Stimulated activated CD4-positive, alpha-beta T cell treated with anti-CD3 and anti-CD28 coated beads, Interleukin-1b, Interleukin-23, amount 100 ng/mL, for 1 hour (primary cell): ENCODE results near the gene OR2T33.
"Not testable (repeated sequence)": the region's sequence is repeated elsewhere in the genome, so short reads cannot be mapped to it uniquely, and the experiment has no call there.

Source experiments
- DNase-seq, 2 donors: peaks; one replicate each; pipeline ENCODE4 v3.0.0-alpha.2; 2020; ENCODE audit warnings: low read depth in 2 of 2

OR2T33 gene, protein sequence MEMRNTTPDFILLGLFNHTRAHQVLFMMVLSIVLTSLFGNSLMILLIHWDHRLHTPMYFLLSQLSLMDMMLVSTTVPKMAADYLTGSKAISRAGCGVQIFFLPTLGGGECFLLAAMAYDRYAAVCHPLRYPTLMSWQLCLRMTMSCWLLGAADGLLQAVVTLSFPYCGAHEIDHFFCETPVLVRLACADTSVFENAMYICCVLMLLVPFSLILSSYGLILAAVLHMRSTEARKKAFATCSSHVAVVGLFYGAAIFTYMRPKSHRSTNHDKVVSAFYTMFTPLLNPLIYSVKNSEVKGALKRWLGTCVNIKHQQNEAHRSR

DNA sequence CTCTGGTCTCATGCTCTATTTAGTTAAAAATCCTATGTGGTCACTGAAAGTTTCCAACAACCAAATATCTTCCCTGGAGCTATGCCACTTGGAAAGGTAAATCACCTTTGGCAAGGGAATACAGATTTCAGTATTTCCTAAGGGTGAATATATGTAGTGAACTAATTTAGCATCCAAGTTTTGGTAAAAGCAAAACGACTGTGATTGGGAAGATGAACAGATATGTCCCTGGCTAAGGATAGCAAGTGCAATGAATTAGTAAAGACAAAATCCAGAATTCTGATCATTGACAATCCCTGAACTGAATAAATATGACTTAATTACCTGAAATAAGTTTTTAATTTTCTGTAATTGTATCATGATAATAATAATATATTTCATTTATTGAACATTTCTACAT lies at the start of gene OR2T33:
Gene OR2T33, minus strand, starts transcription at position 101 of the 400 bp plus-strand sequence. CDS start 4,162 bp downstream, outside the sequence.
- DNase-seq = no peak

DNA sequence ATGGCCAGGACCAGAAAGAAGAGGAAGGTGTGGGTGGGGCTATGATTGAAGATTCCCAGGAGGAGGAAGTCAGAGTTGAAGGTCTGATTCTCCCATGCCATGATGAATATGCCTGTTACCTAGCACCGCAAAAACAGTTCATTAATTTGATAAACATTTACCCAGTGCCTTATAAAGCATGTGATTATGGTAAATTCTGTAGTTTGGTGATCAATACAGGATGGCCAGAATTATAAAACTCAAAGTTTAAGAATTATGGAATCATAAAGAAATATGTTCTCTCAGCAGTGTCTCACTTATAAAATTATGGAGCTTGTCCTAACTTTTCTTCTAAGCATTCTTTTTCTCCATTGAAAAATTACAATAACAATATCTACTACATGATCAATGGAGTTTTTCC lies 46.7 kb upstream of the OR2T33 start, which contains the start of gene OR2M7:
Gene OR2M7, minus strand, starts transcription at position 101 of the 400 bp plus-strand sequence. Its CDS starts 0 bp downstream, at position 101.
- DNase-seq = no peak

DNA sequence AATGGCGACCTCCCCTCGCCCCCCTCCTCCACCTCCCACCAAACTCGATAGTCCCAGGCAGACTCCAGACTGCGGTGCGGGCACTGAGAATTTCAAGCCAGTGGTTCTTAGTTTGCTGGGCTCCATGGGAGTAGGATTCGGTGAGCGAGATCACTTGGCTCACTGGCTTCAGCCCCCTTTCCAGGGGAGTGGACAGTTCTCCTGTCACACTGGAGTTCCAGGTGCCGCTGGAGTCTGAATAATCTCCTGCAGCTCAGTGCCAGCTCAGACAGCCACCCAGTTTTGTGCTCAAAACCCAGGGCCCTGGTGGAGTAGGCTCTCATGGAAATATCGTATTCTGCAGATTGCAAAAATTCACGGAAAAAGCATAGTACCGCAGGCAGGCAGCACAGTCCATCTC lies 39.0 kb upstream of the OR2T33 start:
- no peak for DNase-seq

DNA sequence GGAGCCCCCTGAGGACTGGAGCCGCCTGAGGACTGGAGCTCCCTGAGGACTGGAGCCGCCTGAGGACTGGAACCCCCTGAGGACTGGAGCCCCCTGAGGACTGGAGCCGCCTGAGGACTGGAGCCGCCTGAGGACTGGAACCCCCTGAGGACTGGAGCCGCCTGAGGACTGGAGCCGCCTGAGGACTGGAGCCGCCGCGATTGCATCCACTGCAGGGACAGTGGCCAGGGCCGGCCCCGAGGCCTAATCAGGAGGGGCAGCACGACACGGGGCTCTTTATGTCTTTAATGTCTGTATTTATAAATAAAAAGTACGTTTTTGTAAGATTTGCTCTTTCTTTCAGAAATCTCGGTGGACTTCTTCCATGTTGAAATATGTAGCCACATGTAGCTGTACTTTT lies 29.0 kb upstream of the OR2T33 start:
- DNase-seq = not testable (repeated sequence)

DNA sequence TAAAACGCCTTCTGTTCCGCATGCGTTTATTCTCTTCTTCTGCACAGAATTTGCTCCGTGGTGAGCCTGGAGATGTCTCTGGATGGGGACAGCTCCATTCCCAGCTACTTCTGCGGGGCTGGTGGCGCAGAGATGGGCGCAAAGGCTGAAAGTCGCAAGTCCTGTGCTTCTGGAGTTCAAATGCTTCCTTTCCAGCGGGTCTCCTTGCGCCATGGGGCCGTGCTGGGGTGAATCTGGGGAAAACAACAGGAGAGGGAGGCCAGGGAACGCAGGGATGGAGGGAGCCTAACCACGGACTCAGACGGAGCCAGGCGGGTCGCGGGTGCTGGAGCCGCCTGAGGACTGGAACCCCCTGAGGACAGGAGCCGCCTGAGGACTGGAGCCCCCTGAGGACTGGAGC lies 28.3 kb upstream of the OR2T33 start:
- no peak for DNase-seq

DNA sequence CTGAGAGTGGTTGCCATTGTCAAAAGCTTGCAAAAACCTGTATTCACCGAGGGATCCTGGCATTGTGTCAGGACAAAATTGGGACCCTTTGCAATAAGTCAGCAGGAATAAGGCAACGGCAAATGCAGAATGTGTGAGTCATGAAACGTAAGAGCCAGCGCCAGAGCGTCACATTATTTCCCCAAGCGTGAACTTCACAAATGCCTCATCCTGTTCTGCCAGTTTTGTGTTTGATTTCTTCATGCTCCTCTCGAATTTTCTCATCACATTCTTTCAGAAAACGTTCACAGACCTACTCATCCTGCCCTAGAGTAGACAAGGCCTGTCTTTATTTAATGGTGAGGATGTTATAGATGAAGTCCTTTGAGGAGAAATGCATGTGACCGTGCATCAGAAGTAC lies 27.9 kb upstream of the OR2T33 start:
- DNase-seq = not testable (repeated sequence)

DNA sequence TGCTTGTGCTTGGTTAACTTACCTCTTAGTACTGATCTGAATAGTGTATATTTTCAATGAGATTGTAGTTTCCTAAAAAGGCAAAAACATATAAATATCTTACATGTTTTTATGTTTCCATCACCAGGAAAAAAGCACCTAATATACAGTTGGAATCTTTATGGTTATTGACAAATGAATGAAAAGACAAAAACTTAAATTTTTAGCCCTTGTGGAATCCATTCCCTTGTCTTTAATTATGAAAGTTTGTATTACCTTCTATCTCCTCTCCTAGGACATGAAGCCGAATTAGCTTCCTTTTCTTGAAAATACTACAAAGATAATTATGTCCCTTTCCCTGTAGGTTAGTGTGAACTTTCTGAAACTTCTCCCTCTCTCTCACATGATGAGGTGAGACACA lies 25.5 kb upstream of the OR2T33 start, which contains the start of gene OR2T12:
Gene OR2T12, minus strand, starts transcription at position 101 of the 400 bp plus-strand sequence. CDS start 7,846 bp downstream, outside the sequence.
- no peak for DNase-seq

DNA sequence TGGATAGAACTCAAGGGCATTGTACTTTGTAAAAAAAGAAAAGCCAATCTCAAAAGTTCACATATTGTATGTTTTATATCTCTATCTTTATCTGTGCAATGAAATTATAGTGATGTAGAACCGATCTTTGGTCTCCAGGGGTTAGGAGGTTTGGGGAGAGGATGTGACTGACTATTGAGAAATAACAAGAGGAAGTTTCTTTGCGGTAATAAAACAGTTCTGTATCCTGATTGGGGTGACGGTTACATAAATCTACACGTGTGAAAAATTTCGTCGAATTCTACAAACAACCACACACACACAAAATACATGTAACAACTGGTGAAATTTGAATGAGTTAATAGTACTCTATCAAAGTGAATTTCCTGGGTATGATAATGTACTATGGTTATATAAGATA lies 10.6 kb upstream of the OR2T33 start:
- DNase-seq = no peak

DNA sequence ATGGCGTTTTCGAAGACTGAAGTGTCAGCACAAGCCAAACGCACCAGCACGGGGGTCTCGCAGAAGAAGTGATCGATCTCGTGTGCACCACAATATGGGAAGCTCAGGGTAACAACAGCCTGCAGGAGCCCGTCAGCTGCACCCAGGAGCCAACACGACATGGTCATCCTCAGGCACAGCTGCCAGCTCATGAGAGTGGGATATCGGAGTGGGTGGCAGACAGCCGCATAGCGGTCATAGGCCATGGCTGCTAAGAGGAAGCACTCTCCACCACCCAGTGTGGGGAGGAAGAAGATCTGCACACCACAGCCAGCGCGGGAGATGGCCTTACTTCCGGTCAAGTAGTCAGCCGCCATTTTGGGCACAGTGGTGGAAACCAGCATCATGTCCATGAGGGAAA lies 4.6 kb downstream of the OR2T33 start:
- DNase-seq = not testable (repeated sequence)

DNA sequence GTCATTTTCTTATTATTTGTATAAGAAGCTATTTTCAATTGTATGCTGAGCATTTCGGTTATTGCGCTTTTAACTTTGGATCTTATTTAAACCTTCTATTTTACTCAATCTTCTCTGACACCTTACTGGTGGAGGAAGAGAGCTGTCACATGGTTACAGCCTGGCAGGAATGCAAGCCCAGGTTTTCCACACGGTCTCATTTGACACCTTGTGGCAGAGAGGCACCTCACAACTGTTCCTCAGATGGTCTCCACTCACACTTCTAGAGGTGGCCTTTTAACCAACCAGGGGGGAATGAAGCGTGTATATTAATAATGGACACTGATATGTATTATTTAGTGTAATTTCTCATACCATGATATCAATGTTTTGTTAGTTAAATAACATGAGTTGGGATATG lies 9.6 kb downstream of the OR2T33 start:
- no peak for DNase-seq

DNA sequence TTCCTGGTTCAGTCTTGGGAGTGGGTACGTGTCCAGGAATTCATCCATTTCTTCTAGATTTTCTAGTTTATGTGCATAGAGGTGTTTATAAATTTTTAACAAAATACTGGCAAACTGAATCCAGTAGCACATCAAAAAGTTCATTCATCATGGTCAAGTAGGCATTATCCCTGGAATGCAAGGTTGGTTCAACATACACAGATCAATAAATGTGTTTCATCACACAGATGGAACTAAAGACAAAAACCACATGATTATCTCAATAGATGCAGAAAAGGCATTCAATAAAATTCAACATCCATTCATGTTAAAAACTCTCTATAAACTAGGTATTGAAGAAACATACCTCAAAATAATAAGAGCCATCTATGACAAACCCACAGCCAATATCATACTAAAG lies 18.5 kb downstream of the OR2T33 start:
- DNase-seq = not testable (repeated sequence)

DNA sequence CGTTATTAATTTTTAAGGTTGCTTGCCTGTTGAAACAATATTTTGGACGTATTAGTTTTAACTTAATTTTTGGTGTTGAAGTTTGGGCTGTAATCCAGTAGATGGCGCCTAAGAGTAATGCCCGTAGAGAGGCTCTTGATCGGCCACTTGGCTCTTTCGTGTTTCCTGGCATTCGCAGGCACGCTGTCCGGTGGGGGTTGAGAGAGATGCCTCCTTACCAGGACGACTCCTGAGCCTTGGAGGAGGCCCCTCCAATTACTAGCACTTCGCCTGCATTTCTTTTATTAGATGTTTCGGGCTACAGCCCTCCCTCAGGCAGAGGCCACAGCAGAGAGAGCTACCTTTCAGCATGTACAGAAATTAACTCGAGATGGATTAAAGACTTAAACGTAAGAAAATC lies 34.6 kb downstream of the OR2T33 start:
- DNase-seq = no peak

DNA sequence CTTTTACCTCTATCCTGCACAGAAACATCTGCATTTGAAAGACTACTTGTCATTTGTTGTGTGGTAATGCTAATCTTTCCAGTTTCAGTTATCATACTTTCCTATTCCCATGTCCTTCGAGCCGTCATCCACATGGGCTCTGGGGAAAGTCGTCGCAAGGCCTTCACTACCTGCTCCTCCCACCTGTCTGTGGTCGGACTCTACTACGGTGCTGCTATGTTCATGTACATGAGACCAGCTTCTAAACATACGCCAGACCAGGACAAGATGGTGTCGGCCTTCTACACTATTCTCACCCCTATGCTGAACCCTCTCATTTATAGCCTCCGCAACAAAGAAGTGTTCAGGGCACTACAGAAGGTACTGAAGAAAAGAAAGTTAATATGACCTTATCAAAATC lies 38.3 kb downstream of the OR2T33 start:
- DNase-seq = no peak

DNA sequence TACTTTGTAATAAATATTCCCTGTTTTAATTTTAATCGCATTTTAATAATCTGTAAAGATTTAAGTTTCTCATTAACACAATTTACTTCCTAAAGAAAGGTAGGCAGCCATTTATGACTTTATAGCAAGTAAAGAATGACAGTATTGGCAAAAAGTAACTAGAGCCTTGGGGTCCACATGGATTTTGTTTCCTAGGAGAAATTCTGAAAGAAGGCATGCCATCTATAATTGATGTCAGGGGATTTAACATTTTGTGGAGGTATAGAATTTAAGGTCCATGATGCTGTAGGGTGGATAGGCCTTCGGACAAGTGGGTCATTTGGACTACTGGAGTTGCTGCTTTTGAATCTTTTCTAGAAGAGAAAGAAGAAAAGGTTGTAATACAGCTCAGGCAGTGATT lies 46.7 kb downstream of the OR2T33 start, which contains the start of gene OR2M4:
Gene OR2M4, plus strand, starts transcription at position 301 of the 400 bp plus-strand sequence. CDS start 7,512 bp downstream, outside the sequence.
- DNase-seq = no peak

DNA sequence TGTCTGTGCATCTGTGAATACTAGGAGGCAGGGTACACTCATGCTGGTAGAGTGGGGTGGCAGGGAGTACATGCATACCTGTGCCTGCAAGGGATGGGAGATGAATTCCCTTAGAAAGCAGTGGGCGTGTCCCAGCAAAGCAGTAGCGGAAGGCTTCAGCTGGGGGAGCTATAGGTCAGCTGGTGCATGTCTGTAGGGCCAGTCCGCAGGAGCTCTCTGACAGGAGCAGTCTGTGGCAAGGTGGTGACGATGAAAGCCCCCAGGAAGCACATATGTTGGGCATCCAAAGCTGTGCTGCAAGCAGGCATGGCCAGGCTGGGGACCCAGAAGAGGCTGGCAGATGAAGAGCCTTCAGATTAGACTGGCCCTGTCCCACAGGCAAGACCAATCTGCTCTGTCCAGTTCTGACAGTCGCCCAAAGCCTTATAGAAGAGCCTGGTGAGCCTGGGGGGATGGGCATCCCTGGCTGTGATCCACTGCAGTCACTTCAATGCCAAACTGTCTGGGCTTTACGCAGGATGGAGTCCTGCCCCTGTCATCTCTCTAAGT lies 48.3 kb downstream of the OR2T33 start:
- no peak for DNase-seq

DNA sequence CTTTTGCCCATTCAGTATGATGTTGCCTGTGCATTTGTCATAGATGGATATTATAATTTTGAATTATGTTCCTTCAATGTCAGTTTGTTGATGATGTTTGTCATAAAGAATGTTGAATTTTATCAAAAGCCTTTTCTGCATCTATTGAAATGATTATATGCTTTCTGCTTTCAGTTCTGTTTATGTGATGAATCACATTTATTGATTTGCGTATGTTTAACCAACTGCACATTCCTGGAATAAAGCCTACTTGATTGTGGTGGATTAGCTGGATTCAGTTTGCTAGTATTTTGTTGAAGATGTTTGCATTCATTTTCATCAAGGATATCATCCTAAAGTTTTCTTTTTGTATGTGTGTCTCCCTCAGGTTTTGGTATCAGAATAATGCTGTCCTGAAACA lies 52.2 kb downstream of the OR2T33 start:
- DNase-seq = no peak
